ENCODE data around the gene LRCH4.

GRCh38 chr7:100607111-100607510 is 21.2 kb upstream of the LRCH4 start:
- TF ChIP-seq EZH2 (IDR thresholded peaks at IDR 0.05): no peak
- no peak for TF ChIP-seq FOXP2 (optimal IDR thresholded peaks at IDR 0.05; ENCODE audit: control extremely low read depth, extremely low read length, insufficient read depth)

Measured in SK-N-MC (cell line).